GM19395 (cell line): ENCODE results near the gene ADH5.
A peak's percentile ranks its signal among the peaks of the same experiment; 100 is the strongest.
"Not testable (repeated sequence)": the region's sequence is repeated elsewhere in the genome, so short reads cannot be mapped to it uniquely, and the experiment has no call there.

Source experiments
- ATAC-seq: cut with Tn5 transposase; IDR thresholded peaks from one replicate; pipeline ENCODE4 v1.9.1; 2021; ENCODE audit warnings: mild to moderate bottlenecking, moderate library complexity; ENCODE audit not compliant: unreplicated experiment

The ADH5 gene

DNA sequence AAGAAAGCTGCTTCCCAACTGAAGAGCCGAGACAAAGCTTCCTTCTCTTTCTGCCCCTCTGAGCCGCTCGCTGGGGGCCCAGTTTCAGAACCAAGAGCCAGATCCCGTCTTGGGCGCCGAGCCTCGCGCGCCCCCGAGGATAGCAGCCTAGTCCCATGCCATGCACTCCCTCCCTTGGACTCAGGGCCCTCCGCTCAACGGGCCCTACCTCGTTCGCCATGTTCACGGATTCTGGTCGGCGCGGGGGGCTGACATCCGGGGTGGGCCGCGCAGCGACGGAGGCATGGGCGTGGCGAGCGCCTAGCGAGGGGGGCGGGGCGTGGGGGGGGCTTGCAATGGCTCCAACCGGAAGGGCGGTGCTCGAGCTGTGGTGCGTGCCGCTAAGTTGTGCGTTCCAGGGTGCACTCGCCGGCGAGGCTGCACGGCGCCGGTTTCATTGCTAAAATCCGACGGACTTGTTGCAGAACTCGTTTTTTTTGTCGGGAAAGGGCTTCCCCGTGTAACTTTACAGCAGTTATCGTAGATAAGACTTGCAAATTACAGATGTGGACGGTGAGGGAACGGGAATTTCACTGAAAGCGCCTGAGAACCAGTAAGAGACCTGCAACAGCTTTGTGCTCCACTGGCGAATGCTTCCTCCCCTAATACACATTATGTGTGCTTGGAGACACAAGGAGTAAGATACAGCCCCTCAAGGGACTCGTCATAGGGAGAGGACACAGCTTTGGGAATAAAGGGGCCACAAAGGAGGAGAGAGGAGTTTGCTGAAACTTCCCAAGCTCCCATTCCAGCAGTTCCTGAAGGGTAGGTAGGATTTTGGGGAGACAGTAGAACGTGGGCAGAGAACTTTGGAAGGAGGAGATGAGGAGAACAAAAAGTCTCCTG is at the start of gene ADH5:
ADH5 (minus strand) TSS at position 308 of the 885 bp plus-strand sequence; CDS start at position 220, 88 bp downstream.
- peak; percentile 94 for ATAC-seq

DNA sequence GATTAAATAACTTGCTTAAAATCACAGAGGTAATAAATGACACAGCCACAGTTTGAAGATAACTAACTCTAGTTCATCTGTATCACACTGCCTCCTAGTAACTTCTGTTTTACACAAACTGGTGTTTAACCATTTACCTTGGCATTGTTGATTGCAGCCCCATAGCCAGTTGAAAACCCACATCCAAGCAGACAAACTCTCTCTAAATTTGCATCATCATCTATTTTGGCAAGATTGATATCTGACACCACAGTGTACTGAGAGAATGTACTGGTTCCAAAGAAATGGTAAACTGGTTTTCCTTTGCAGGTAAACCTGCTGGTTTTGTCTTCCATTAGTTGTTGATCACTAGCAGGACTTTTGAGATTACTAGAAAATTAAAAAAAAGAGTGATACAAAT is 47.7 kb upstream of the ADH5 start:
- ATAC-seq = no peak

DNA sequence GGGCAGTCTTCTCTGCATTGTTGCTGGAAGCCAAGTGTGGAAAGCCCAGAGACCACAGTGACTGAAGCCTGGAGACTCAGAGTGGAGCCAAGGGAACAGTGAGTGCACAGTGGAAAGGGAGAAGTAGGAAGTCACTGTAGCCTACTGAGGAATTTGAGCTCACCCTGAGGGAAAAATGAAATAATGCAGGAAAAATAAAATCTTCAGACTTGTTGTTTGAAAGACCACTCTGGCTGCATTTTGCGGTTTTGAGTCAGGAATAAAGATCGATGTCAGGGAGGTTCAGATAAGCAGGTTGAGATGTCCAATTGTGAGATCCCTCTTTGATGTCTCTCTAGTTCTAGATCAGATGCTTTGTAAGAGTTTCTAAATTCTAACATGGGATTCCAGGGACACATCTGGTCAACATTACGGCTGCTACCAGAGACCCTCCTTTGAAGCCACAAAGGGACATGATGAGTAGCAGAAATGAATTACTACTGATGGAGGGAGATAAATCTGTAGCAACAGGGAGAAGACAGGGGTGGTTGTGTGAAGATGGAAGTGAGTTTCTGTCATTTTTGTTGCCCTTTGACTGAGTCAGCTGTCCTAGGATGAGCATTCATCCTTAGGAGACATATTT is 47.1 kb upstream of the ADH5 start:
- no peak for ATAC-seq

DNA sequence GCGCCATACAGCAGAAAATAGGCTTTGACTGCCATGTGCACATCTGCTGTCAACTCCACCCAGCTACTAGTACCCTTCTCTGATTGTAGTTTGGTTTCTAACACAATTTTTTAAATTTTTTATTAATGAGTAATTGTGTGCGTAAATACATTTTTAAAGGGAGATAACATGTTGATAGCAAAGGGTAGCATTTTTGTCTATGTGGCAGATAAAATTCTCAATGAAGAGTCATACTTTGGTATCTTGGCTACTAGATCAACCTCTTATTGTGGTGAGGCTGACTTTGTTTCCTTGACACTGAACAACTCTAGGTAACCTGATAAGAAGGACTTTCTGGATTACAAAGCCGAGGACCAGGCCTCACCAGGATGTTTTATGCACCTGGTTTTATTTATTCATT is 46.0 kb upstream of the ADH5 start:
- ATAC-seq = no peak

DNA sequence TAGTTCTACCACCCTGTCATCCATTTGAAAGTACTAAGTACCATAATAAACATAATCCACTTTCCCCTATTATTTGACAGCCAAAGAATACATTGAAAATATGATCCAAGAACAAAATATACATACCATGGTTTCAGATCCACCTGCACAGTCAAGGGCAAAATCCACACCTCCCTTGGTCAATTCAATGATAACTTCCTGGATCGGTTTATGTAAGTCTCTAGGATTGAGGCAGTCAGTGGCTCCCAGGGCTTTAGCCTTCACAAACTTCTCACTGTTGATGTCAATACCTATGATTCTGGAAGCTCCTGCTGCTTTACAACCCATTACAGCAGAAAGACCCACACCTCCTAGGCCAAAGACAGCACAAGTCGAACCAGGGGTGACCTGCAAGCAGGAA is 42.8 kb upstream of the ADH5 start:
- no peak for ATAC-seq

DNA sequence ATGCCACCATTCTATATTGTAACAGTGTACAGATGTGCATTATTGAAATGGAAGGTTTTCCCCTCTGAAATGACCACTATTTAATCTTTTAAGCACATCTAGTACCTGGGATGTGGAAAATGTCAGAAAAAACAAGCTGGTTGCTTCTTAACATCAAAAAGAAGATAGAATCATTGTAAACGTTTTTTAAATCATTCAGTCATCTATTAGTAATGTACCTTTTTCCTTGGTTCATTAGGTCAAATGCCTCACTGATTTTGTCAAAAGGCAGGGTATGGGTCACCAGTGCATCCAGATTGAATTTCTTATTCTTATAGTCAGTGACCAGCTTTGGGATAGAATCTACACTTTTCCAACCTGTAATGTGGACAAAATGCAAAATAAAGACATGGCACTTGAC is 37.8 kb upstream of the ADH5 start:
- no peak for ATAC-seq

DNA sequence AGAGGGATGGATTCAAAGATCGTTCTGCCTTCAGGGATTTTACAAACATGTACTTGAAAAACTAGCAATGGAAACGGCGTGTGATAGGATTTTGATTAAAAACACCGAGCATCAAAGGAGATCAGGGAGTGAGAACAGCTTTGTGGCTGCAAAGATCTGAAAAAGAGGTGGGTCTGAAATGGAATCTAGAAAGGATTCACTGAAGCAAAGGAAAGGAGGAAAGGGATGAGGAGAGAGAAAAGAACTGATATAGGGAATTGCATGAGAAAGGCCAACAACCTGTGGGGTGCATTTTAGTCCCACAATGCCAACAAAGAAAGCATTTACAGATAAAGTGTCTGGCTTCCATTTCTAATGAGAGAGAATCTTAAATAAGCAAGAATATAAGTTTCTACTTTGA is 32.4 kb upstream of the ADH5 start:
- ATAC-seq = no peak

DNA sequence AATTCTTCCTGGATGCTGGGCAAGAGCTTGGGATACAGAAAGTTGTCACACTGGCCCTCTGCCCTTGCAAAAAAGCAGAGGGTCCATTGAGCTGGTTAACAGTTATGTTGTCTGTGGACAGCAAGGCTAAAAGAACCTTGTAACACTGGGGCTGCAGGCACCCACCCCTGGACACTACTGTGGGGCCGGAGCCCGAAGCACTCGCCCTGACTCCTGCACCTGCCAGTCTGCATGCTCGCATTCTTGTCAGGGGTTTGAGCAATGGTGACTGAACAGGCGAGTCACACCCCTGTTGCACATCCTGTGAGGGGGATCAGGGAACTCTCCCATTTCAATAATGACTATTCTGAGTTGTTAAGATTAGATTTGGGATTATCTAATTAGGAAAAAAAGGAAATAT is 31.9 kb upstream of the ADH5 start:
- ATAC-seq = no peak

DNA sequence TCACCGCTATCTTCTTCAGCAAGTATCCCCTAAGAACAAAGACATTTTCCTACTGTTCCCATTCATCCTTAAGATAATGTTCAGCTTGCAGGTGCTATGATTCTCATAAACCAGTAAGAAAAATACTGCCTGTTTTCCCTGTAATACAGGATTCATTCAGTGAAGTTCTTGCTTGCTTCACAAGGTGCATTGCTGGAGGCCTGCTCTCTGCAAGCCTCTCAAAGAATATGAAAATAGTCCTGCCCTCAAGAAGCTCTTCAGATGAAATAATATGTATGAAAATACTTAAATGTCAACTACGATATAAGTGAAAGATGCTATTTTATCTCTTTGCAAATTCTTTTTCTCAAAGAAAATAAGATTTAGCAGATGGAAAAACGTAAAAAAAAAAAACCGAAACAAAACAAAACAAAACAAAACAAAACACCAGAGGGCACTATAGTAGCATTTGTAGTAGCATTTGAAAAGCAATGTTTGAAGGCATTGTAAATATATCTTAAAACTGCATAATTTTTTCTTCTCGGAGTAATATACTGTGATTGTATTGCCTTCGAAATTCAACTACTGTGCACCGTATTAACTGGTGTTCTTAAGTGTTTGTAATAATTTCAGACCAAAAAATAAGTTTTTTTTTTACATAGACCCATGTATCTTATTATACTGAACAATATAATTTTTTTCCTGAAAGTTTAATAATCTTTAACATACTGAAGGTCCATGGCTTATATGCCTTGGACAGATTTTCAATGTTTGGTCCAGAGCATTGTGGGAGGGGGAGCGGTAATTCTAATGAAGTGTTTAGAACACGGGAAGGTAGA is 29.5 kb upstream of the ADH5 start:
- peak; percentile 56 for ATAC-seq

DNA sequence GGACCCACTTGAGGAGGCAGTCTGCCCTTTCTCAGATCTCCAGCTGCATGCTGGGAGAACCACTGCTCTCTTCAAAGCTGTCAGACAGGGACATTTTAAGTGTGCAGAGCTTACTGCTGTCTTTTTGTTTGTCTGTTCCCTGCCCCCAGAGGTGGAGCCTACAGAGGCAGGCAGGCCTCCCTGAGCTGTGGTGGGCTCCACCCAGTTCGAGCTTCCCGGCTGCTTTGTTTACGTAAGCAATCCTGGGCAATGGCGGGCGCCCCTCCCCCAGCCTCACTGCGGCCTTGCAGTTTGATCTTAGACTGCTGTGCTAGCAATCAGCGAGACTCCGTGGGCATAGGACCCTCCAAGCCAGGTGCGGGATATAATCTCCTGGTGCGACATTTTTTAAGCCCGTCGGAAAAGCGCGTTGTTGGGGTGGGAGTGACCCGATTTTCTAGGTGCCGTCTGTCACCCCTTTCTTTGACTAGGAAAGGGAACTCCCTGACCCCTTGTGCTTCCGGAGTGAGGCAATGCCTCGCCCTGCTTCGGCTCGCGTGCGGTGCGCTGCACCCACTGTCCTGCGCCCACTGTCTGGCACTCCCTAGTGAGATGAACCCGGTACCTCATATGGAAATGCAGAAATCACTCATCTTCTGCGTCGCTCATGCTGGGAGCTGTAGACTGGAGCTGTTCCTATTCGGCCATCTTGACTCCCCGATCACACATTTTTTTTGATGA is 28.7 kb upstream of the ADH5 start:
- not testable (repeated sequence) for ATAC-seq

DNA sequence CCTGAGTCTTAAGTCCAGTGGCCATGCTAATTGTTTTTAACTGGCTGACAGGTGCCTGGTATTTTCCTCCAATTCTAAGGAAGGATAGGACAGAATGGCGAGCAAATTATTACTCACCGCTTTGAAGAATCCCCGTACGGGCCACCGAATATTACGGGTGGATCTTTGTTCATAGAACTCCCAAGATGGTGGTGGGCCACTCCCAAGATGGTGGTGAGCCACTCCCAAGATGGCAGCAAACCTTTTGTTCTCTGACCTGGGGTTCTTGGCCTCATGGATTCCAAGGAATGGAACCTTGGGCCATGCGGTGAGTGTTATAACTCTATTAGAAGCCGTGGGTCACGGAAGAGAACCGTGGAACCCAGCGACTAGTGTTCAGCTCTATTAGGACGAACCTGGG is 20.7 kb upstream of the ADH5 start:
- ATAC-seq = not testable (repeated sequence)

DNA sequence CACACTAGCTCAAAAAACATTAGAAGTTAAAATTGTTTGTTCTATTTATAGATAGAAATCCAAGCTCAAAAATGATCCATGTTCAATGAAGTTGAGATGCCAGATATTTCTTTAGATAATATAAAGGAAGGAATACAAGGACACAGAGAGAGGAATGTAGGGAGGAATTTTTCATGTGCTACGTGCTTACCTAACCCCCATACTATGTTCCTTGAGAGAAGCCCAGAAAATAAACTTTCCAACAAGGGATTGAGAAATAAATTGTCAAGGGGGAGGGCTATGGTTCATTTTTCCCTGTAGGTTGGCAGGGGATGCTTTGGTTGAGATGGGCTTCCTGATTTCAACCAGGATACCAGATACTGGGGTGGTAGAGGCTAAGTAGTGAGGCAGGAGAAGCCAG is 15.6 kb upstream of the ADH5 start:
- no peak for ATAC-seq

DNA sequence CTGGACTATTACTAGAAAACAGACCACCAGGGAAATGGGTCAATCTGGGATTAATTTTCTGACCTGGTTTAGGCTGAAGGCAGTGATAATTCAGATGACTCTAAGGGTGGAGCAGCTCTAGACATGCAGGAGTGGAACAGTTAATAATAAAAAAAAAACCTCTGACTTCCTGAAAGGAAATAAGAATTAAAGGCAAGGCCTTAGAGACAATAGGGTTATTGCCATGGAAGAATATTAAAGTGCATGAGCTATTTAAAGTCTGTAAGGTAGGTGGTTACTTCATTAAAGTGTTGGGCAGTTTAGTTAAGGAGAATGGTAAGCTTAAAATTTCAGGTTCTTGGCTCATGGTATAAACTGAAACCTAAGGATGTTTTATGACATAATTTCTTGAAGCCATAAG is 14.6 kb upstream of the ADH5 start:
- ATAC-seq = no peak

DNA sequence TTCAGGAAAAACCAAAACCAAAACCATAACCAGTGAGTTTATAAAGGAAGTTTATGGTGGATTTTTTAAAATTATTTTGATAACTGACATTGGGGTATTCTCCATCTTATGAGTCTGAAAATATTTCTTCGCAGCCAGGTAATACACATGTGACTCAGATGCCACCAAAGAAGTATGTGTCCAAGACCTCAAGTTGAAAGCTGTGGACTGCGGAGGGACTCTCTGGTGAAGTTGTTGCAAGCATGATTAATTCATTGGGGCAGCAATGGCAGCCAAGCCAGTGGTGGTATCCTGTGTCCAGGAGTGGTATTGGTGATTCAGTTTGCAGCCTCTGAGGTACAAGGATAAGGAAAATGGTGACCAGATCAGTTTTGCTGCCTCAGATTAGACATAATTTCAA is 14.0 kb upstream of the ADH5 start:
- ATAC-seq = no peak

DNA sequence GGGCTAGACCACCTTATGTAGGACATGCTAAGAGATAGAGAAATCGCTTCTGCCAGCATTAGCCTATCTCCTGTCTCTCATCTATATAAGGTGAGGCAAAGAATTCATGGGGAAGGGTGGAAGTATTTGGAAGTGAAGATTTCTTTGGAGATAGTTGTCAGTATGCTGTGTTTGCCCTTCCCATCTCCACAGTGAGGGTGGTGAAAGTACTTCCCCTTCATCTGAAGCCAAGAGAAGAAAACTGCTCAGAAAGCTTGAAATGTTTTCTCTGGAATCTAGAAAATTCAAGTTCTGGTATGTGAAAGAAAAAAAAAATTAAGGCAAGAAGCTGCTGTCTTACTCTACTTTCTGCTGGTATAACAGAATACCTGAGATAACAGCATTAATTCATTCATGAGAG is 12.3 kb upstream of the ADH5 start:
- no peak for ATAC-seq

DNA sequence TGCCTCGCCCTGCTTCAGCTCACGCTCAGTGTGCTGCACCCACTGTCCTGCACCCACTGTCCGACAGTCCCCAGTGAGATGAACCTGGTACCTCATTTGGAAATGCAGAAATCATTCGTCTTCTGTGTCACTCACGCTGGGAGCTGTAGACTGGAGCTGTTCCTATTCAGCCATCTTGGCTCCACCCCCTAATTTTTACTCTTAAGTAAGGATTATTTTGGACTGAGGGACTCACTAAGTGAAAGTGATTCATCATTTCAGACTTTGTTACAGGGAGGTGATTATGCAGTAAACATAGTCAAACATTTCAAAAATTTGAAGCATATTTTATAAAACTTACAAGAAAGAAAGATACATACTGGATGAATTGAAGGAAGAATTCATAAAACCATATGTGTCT is 11.2 kb upstream of the ADH5 start:
- not testable (repeated sequence) for ATAC-seq

DNA sequence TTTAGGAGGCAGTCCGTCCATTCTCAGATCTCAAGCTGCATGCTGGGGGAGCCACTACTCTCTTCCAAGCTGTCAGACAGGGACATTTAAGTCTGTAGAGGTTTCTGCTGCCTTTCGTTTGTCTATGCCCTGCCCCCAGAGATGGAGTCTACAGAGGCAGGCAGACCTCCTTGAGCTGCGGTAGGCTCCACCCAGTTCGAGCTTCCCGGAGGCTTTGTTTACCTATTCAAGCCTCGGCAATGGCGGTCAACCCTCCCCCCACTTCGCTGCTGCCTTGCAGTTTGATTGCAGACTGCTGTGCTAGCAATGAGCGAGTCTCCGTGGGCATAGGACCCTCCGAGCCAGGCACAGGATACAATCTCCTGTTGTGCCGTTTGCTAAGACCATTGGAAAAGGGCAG is 10.7 kb upstream of the ADH5 start:
- no peak for ATAC-seq

DNA sequence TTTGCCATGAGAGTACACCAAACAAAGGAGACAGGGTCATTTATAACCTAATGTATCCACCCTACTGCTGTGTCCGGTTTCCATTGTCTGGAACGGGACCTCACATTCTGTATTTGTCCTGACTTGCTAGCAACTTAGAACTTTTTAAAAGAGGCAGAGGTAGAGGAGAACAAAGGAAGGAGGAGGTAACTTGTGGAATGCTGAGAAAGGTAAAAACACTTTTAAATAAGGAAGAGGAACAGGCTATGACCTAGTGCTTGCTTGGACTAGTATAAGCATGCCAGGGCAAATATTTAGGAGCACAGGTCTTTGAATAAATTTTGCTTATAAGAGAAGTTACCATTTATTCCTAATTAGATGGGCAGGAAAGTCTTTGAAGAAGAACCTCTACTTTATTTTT is 3.3 kb upstream of the ADH5 start:
- ATAC-seq = not testable (repeated sequence)

DNA sequence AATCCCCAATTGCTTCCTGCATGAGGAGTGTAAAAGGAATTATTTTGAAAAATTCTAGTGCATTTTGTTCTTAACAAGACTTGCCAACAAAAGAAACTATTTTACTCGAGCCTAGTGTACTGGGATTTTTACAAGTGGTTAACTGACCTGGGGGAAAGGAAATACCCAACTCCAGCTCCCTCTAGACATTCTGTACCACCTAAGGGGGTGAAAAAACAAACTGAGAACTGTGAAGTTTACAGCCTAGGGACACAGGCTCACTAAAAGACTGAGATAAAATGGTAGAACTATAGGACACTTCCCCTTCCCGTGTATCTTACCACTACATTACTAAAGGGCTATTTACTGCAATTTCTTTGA is 2.6 kb upstream of the ADH5 start:
- ATAC-seq = no peak

DNA sequence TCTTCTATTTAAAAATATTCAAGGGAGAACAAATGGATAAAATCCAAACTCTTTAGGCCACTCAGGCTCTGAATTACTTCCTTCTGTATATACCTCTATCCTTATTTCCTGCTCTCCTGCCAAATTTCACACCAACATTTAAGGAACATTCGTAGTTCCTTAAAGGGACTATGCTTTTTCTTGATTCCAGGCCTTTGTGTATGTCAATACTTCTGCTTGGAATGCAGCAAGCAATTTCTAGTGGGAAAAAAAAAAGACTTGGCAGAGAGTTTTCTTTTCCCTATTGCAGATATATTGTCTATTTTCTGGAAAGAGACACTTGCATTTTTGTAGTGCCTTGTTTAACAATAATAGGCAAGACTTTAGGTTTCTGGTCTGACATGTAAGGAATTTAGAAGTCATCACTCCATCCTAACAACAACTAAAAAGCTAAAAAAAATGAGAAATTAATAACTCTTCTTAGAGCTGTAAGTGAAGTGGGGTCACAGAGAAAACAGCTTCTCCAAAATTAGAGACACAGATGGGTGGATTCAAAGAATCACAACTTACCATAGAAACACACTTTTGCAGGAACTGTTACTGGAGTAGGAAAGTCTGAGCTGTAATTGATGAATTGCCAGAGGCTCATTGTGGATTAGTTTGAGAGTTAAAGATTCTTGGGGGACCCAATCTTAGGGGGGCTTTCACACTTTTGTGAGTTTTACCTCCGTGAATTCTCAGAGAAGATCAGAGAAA is 2.1 kb upstream of the ADH5 start:
- no peak for ATAC-seq
